ENCODE results near the gene NUMA1. TPM values are rescaled to one million over a fixed set of nuclear protein-coding genes. Genes with fewer than 3 reads are reported as not detected.

Gene NUMA1
- total RNA-seq, 1 experiment from 2014 or later, result 145 TPM

GRCh38 chr11:72119198-72119597 is 38.9 kb upstream of the NUMA1 start:
- Histone ChIP-seq H3K4me3 (ENCODE audit: low read depth in 2 of 2, low read length in 2 of 2) (no peak overlapping the region), H3K27ac (ENCODE audit: low read length) (no peak overlapping the region), H3K27me3 (ENCODE audit: control insufficient read depth, insufficient read depth, low read length) (no peaks in the 10 kb centered on the region), H3K4me1 (ENCODE audit: control insufficient read depth, insufficient read depth, low read length) (no peaks in the 10 kb centered on the region), H3K9me3 (ENCODE audit: control insufficient read depth, insufficient read depth, low read depth, low read length) (no peaks in the 10 kb centered on the region), H3K36me3 (ENCODE audit: control insufficient read depth, insufficient read depth, low read length) (no peaks in the 10 kb centered on the region)
- no peak for TF ChIP-seq REST (IDR thresholded peaks at IDR 0.05; ENCODE audit: insufficient read depth in 1 of 2, low read depth in 2 of 2, low read length in 1 of 2)
- no peak for TF ChIP-seq TCF7L2 (IDR thresholded peaks at IDR 0.05; ENCODE audit: low read depth, low read length)
- no peak for TF ChIP-seq SIN3A (IDR thresholded peaks at IDR 0.05; ENCODE audit: borderline replicate concordance, insufficient read depth, low read depth, low read length)
- TF ChIP-seq CTCF (IDR thresholded peaks at IDR 0.05), result no peak
- ChIA-PET CTCF (interaction anchor here (0.6 to 0.9 kb wide), 3 partner anchors 17 to 338 kb away, joined by 5 to 10 read pairs (median 5); no protein-coding TSS in a partner anchor), POLR2A (interaction anchor here (0.7 kb wide), 1 partner anchor 298 kb away, joined by 3 read pairs; no protein-coding TSS in a partner anchor)
- ATAC-seq, result no peak
- BruUV-seq (replicated peaks), result no TSS peak
- DNase-seq (ENCODE audit: low read depth, low spot score), result no peak
- in situ Hi-C loops (cut with HindIII; ENCODE audit: low pct_unique_long_range_greater_than_20kb, low sequenced_read_pairs) (no loop called here), intact Hi-C loops (cut with micrococcal nuclease; ENCODE audit: unreplicated experiment) (no loop called here)

- Histone ChIP-seq H3K4me3 (ENCODE audit: low read depth in 2 of 2, low read length in 2 of 2) (no peak overlapping the region), H3K9me3 (ENCODE audit: control insufficient read depth, insufficient read depth, low read depth, low read length) (no peaks in the 10 kb centered on the region), H3K4me1 (ENCODE audit: control insufficient read depth, insufficient read depth, low read length) (peaks cover 15% of the 10 kb centered on the region), H3K27ac (ENCODE audit: low read length) (no peak overlapping the region), H3K36me3 (ENCODE audit: control insufficient read depth, insufficient read depth, low read length) (no peaks in the 10 kb centered on the region), H3K27me3 (ENCODE audit: control insufficient read depth, insufficient read depth, low read length) (no peaks in the 10 kb centered on the region)
- ATAC-seq, result no peak
- no TSS peak for BruUV-seq (replicated peaks)
- no peak for TF ChIP-seq TCF7L2 (IDR thresholded peaks at IDR 0.05; ENCODE audit: low read depth, low read length)
- TF ChIP-seq CTCF (IDR thresholded peaks at IDR 0.05), result no peak
- in situ Hi-C loops (cut with HindIII; ENCODE audit: low pct_unique_long_range_greater_than_20kb, low sequenced_read_pairs), result no loop called here
- no peak for DNase-seq (ENCODE audit: low read depth, low spot score)
- ChIA-PET POLR2A (no interaction called here), CTCF (interaction anchor here (0.6 kb wide), 1 partner anchor 33 kb away, joined by 6 read pairs; no protein-coding TSS in a partner anchor)
- intact Hi-C loops (cut with micrococcal nuclease; ENCODE audit: unreplicated experiment), result no loop called here
Observed at GRCh38 chr11:72116019-72116755, 35.8 kb upstream of the NUMA1 start.
